Measurements from ENCODE around the gene ZNF75A.

The ZNF75A gene

GRCh38 chr16:3289998-3290673, 15.2 kb upstream of the ZNF75A start:
- DNase-seq = no peak

GRCh38 chr16:3292604-3293003, 12.7 kb upstream of the ZNF75A start:
- peak; percentile 17 for DNase-seq

- no peak for DNase-seq
Measured at GRCh38 chr16:3295209-3295608, 10.1 kb upstream of the ZNF75A start.

GRCh38 chr16:3295783-3296182, 9.5 kb upstream of the ZNF75A start:
- no peak for DNase-seq

- no peak for DNase-seq
Measured at GRCh38 chr16:3304370-3304769, 927 bp upstream of the ZNF75A start.

GRCh38 chr16:3306078-3306477, 781 bp downstream of the ZNF75A start:
- DNase-seq = no peak

- DNase-seq = no peak
Measured at GRCh38 chr16:3311496-3311895, 6.2 kb downstream of the ZNF75A start.

GRCh38 chr16:3317315-3317999, 12.2 kb downstream of the ZNF75A start:
- peak; percentile 6 for DNase-seq

- DNase-seq = no peak
Measured at GRCh38 chr16:3321816-3322215, 16.5 kb downstream of the ZNF75A start.

- DNase-seq = no peak
Measured at GRCh38 chr16:3327514-3327913, 22.2 kb downstream of the ZNF75A start.

GRCh38 chr16:3328104-3328503, 22.8 kb downstream of the ZNF75A start:
- no peak for DNase-seq

GRCh38 chr16:3328643-3329042, 23.3 kb downstream of the ZNF75A start:
- no peak for DNase-seq

- no peak for DNase-seq
Measured at GRCh38 chr16:3346041-3346440, 40.7 kb downstream of the ZNF75A start.

- DNase-seq = no peak
Measured at GRCh38 chr16:3347586-3347985, 42.3 kb downstream of the ZNF75A start.

GRCh38 chr16:3348547-3349167, 43.4 kb downstream of the ZNF75A start:
- no peak for DNase-seq

GRCh38 chr16:3349175-3349574, 43.9 kb downstream of the ZNF75A start:
- DNase-seq = no peak

GRCh38 chr16:3355589-3355988, 50.3 kb downstream of the ZNF75A start, which contains the start of gene OR2C1:
Gene OR2C1, plus strand, starts transcription at chr16:3355889. Its CDS starts 52 bp downstream, at chr16:3355941.
- DNase-seq = no peak

- no peak for DNase-seq
Measured at GRCh38 chr16:3356118-3356517, 50.8 kb downstream of the ZNF75A start.

GRCh38 chr16:3358871-3359270, 53.6 kb downstream of the ZNF75A start:
- DNase-seq = no peak

GRCh38 chr16:3362931-3363330, 57.6 kb downstream of the ZNF75A start:
- no peak for DNase-seq

- DNase-seq = no peak
Measured at GRCh38 chr16:3363793-3364192, 58.5 kb downstream of the ZNF75A start.

GRCh38 chr16:3364774-3365427, 59.6 kb downstream of the ZNF75A start:
- peak; percentile 96 for DNase-seq
